Trophoblast cell (in vitro differentiated cells and primary cell): Measurements from ENCODE around the gene ENTPD2.

Experiments used
- DNase-seq, 2 donors: peaks; one replicate each; pipeline ENCODE4 v3.0.0-alpha.2; 2016
- H2AFZ ChIP-seq: 2 replicates; pipeline ENCODE4 v1.6.1; 2013; ENCODE audit warnings: low read length, moderate library complexity, mild to moderate bottlenecking; ENCODE audit not compliant: insufficient read depth, poor library complexity
- H2AK5ac ChIP-seq: 2 replicates; pipeline ENCODE4 v1.6.1; 2013; ENCODE audit warnings: mild to moderate bottlenecking, low read length
- H2BK120ac ChIP-seq: 2 replicates; pipeline ENCODE4 v1.6.1; 2013; ENCODE audit warnings: low read length, mild to moderate bottlenecking, moderate library complexity; ENCODE audit not compliant: insufficient read depth, poor library complexity
- H2BK12ac ChIP-seq: 2 replicates; pipeline ENCODE4 v1.6.1; 2013; ENCODE audit warnings: mild to moderate bottlenecking, low read length, moderate library complexity
- H2BK5ac ChIP-seq: 2 replicates; pipeline ENCODE4 v1.6.1; 2013; ENCODE audit warnings: low read length, low read depth, moderate library complexity, mild to moderate bottlenecking; ENCODE audit not compliant: poor library complexity
- H3K14ac ChIP-seq: 2 replicates; pipeline ENCODE4 v1.6.1; 2013; ENCODE audit warnings: mild to moderate bottlenecking, low read length
- H3K18ac ChIP-seq: 2 replicates; pipeline ENCODE4 v1.6.1; 2013; ENCODE audit warnings: mild to moderate bottlenecking, low read length
- H3K23ac ChIP-seq: 2 replicates; pipeline ENCODE4 v1.6.1; 2013; ENCODE audit warnings: low read length
- H3K27ac ChIP-seq: 2 replicates; pipeline ENCODE4 v1.5.1; 2013; ENCODE audit warnings: low read depth, mild to moderate bottlenecking, inconsistent platforms, low read length, moderate library complexity
- H3K27me3 ChIP-seq: 2 replicates; pipeline ENCODE4 v1.6.1; 2013; ENCODE audit warnings: inconsistent platforms, mild to moderate bottlenecking, low read length, moderate library complexity; ENCODE audit not compliant: insufficient read depth
- H3K36me3 ChIP-seq, 2 experiments: 1 replicate in 1 of 2; 2 replicates in 1 of 2; pipeline ENCODE4 v1.6.1; 2013; ENCODE audit warnings: low read length in 2 of 2, mild to moderate bottlenecking in 2 of 2, moderate library complexity in 1 of 2; ENCODE audit not compliant: insufficient read depth in 2 of 2, control insufficient read depth in 1 of 2
- H3K4ac ChIP-seq: 2 replicates; pipeline ENCODE4 v1.6.1; 2013; ENCODE audit warnings: low read depth, mild to moderate bottlenecking, low read length, moderate library complexity
- H3K4me1 ChIP-seq, 2 experiments: 1 replicate in 1 of 2; 2 replicates in 1 of 2; pipeline ENCODE4 v1.6.1; 2013; ENCODE audit warnings: low read length in 2 of 2, mild to moderate bottlenecking in 2 of 2, moderate library complexity in 1 of 2; ENCODE audit not compliant: insufficient read depth in 2 of 2, control insufficient read depth in 1 of 2
- H3K4me2 ChIP-seq: 2 replicates; pipeline ENCODE4 v1.6.1; 2013; ENCODE audit warnings: inconsistent platforms, mild to moderate bottlenecking, low read length, moderate library complexity
- H3K4me3 ChIP-seq: 2 replicates; pipeline ENCODE4 v1.5.1; 2013; ENCODE audit warnings: mild to moderate bottlenecking, low read depth, low read length, inconsistent platforms
- H3K79me1 ChIP-seq: one replicate; pipeline ENCODE4 v1.6.1; 2013; ENCODE audit warnings: low read length
- H3K79me2 ChIP-seq: 2 replicates; pipeline ENCODE4 v1.6.1; 2013; ENCODE audit warnings: low read length, mild to moderate bottlenecking; ENCODE audit not compliant: control insufficient read depth, insufficient read depth, poor library complexity
- H3K9ac ChIP-seq: 2 replicates; pipeline ENCODE4 v1.6.1; 2013; ENCODE audit warnings: mild to moderate bottlenecking, low read length
- H3K9me3 ChIP-seq: 2 replicates; pipeline ENCODE4 v1.6.1; 2013; ENCODE audit warnings: low read depth, mild to moderate bottlenecking, control low read depth, inconsistent platforms, low read length; ENCODE audit not compliant: insufficient read depth
- H4K12ac ChIP-seq: 2 replicates; pipeline ENCODE4 v1.6.1; 2013; ENCODE audit warnings: low read depth, mild to moderate bottlenecking, low read length, moderate library complexity
- H4K8ac ChIP-seq: 2 replicates; pipeline ENCODE4 v1.6.1; 2013; ENCODE audit warnings: low read depth, mild to moderate bottlenecking, low read length, moderate library complexity
- H4K91ac ChIP-seq: one replicate; pipeline ENCODE4 v1.6.1; 2013; ENCODE audit warnings: low read depth, mild to moderate bottlenecking, low read length, moderate library complexity
- whole genome bisulfite sequencing: extraction: QIAGEN DNeasy Blood & Tissue Kit; methylation state at CpG from one replicate; pipeline ENCODE4 v1.1.7; 2013; ENCODE audit warnings: missing lambda C conversion rate; ENCODE audit not compliant: insufficient read length, insufficient coverage; ENCODE audit errors: extremely low coverage; 5-methylcytosine and 5-hydroxymethylcytosine counted together

ENTPD2 gene

GRCh38 chr9:137055385-137056364, 1.8 kb upstream of the ENTPD2 start:
- H4K12ac ChIP-seq = no peak overlapping the region
- no peak overlapping the region for H3K27ac ChIP-seq
- no peak overlapping the region for H3K4me3 ChIP-seq
- no peak overlapping the region for H4K91ac ChIP-seq
- no peak overlapping the region for H4K8ac ChIP-seq
- no peak for DNase-seq
- no peak overlapping the region for H2BK12ac ChIP-seq
- no peaks in the 10 kb centered on the region for H3K36me3 ChIP-seq
- WGBS = no CpG with 5 or more reads among the region's 28 CpGs
- H3K79me1 ChIP-seq = no peaks in the 10 kb centered on the region
- peaks cover 1% of the 10 kb centered on the region for H3K9me3 ChIP-seq
- no peak overlapping the region for H3K4ac ChIP-seq
- H3K14ac ChIP-seq = no peak overlapping the region
- H3K79me2 ChIP-seq = no peaks in the 10 kb centered on the region
- H2AFZ ChIP-seq = no peak overlapping the region
- H3K18ac ChIP-seq = no peak overlapping the region
- peaks cover 8 to 11% of the 10 kb centered on the region in 2 experiments for H3K4me1 ChIP-seq
- H2AK5ac ChIP-seq = no peak overlapping the region
- no peak overlapping the region for H3K9ac ChIP-seq
- H3K23ac ChIP-seq = no peak overlapping the region
- H2BK5ac ChIP-seq = no peak overlapping the region
- no peak overlapping the region for H2BK120ac ChIP-seq
- peaks cover 22% of the 10 kb centered on the region for H3K27me3 ChIP-seq
- no peak overlapping the region for H3K4me2 ChIP-seq

- Histone ChIP-seq H2BK120ac (no peak overlapping the region), H3K27ac (no peak overlapping the region), H4K8ac (no peak overlapping the region), H2AK5ac (no peak overlapping the region), H3K36me3 (no peaks in the 10 kb centered on the region), H3K4me1 (peaks cover 8 to 11% of the 10 kb centered on the region in 2 experiments), H2BK5ac (no peak overlapping the region), H2AFZ (no peak overlapping the region), H3K4me2 (no peak overlapping the region), H3K4me3 (no peak overlapping the region), H3K9ac (no peak overlapping the region), H3K4ac (no peak overlapping the region), H3K14ac (no peak overlapping the region), H3K27me3 (peaks cover 22% of the 10 kb centered on the region), H3K23ac (no peak overlapping the region), H3K79me1 (no peaks in the 10 kb centered on the region), H3K18ac (no peak overlapping the region), H4K12ac (no peak overlapping the region), H2BK12ac (no peak overlapping the region), H3K79me2 (no peaks in the 10 kb centered on the region), H4K91ac (no peak overlapping the region), H3K9me3 (peaks cover 4% of the 10 kb centered on the region)
- WGBS = no CpG with 5 or more reads among the region's 17 CpGs
- DNase-seq = no peak
These were observed 1.1 kb upstream of the ENTPD2 start for GRCh38 chr9:137054932-137055384.

GRCh38 chr9:137052998-137053943, 590 bp downstream of the ENTPD2 start:
- H3K79me2 ChIP-seq = no peaks in the 10 kb centered on the region
- H3K27ac ChIP-seq = no peak overlapping the region
- H3K9me3 ChIP-seq = peaks cover 4% of the 10 kb centered on the region
- no peaks in the 10 kb centered on the region for H3K36me3 ChIP-seq
- DNase-seq = no peak
- H3K4me3 ChIP-seq = peak overlapping the region; percentile 40
- no peak overlapping the region for H3K23ac ChIP-seq
- H2AK5ac ChIP-seq = no peak overlapping the region
- peak overlapping the region; percentile 61 for H3K4me2 ChIP-seq
- no peaks in the 10 kb centered on the region for H3K79me1 ChIP-seq
- H3K14ac ChIP-seq = no peak overlapping the region
- H3K4me1 ChIP-seq = peaks cover 8 to 11% of the 10 kb centered on the region in 2 experiments
- H2BK12ac ChIP-seq = no peak overlapping the region
- H3K4ac ChIP-seq = no peak overlapping the region
- H2AFZ ChIP-seq = no peak overlapping the region
- no peak overlapping the region for H4K12ac ChIP-seq
- no peak overlapping the region for H4K8ac ChIP-seq
- H2BK120ac ChIP-seq = no peak overlapping the region
- no peak overlapping the region for H2BK5ac ChIP-seq
- no peak overlapping the region for H4K91ac ChIP-seq
- no peak overlapping the region for H3K18ac ChIP-seq
- H3K9ac ChIP-seq = no peak overlapping the region
- H3K27me3 ChIP-seq = peaks cover 29% of the 10 kb centered on the region
- WGBS = no CpG with 5 or more reads among the region's 71 CpGs

- no peak overlapping the region for H3K9ac ChIP-seq
- no peak overlapping the region for H2AK5ac ChIP-seq
- H2BK120ac ChIP-seq = no peak overlapping the region
- no peak overlapping the region for H2BK5ac ChIP-seq
- H3K79me1 ChIP-seq = no peaks in the 10 kb centered on the region
- H3K4me3 ChIP-seq = no peak overlapping the region
- H3K18ac ChIP-seq = no peak overlapping the region
- H3K27ac ChIP-seq = no peak overlapping the region
- H3K79me2 ChIP-seq = no peaks in the 10 kb centered on the region
- H4K91ac ChIP-seq = no peak overlapping the region
- no peak overlapping the region for H3K4ac ChIP-seq
- no peak overlapping the region for H3K4me2 ChIP-seq
- no peak overlapping the region for H4K8ac ChIP-seq
- no CpG with 5 or more reads among the region's 8 CpGs for WGBS
- peaks cover 4% of the 10 kb centered on the region for H3K9me3 ChIP-seq
- H2BK12ac ChIP-seq = no peak overlapping the region
- peaks cover 8 to 11% of the 10 kb centered on the region in 2 experiments for H3K4me1 ChIP-seq
- no peaks in the 10 kb centered on the region for H3K36me3 ChIP-seq
- H3K23ac ChIP-seq = no peak overlapping the region
- H2AFZ ChIP-seq = no peak overlapping the region
- H4K12ac ChIP-seq = no peak overlapping the region
- no peak overlapping the region for H3K14ac ChIP-seq
- peaks cover 34% of the 10 kb centered on the region for H3K27me3 ChIP-seq
- no peak for DNase-seq
These were observed 1.6 kb downstream of the ENTPD2 start for GRCh38 chr9:137052293-137052692.
